ENCODE data around the gene NUAK2.

GRCh38 chr1:205257735-205258134 is 63.8 kb downstream of the NUAK2 start:
- TF ChIP-seq CTCF (IDR thresholded peaks at IDR 0.05), result no peak
- TF ChIP-seq POLR2A (IDR thresholded peaks at IDR 0.05), result no peak
